Breast epithelium (tissue), 3 donors: Measurements from ENCODE around the gene REXO1.

Experiments used
- CTCF ChIP-seq, 3 donors: fragments of 450-650 bp; IDR thresholded peaks; one replicate each; pipeline ENCODE4 v1.5.1; 2016 to 2017; ENCODE audit warnings: antibody characterized with exemption in 3 of 3, mild to moderate bottlenecking in 3 of 3, moderate library complexity in 3 of 3
- POLR2A ChIP-seq: fragments of 450-650 bp; IDR thresholded peaks from one replicate; pipeline ENCODE4 v1.6.1; 2016; ENCODE audit warnings: antibody characterized with exemption, mild to moderate bottlenecking, moderate library complexity

GRCh38 chr19:1857648-1858326, 9.5 kb upstream of the REXO1 start:
- TF ChIP-seq CTCF (IDR thresholded peaks at IDR 0.05) = no peak
- no peak for TF ChIP-seq POLR2A
